Motor neuron (in vitro differentiated cells): Measurements from ENCODE around the gene SEZ6L2. TPM values are rescaled to one million over a fixed set of nuclear protein-coding genes. Genes with fewer than 3 reads are reported as not detected.
"Not testable (repeated sequence)": the region's sequence is repeated elsewhere in the genome, so short reads cannot be mapped to it uniquely, and the experiment has no call there.

Experiments used
- ATAC-seq, 8 experiments: fragments of 200-7000 bp; cut with Tn5 transposase; replicated peaks in 6 of 8; 2 replicates each; pipeline ENCODE4 v1.8.0; 2021; ENCODE audit warnings: mild to moderate bottlenecking in 8 of 8, moderate library complexity in 8 of 8
- H3K27ac ChIP-seq, 2 donors: fragments of 250-450 bp; sonication (Bioruptor Pico); 2 replicates each; pipeline ENCODE4 v1.9.0; 2021; ENCODE audit warnings: antibody characterized with exemption in 2 of 2, mild to moderate bottlenecking in 2 of 2, moderate library complexity in 1 of 2
- H3K4me1 ChIP-seq, 2 donors: fragments of 250-450 bp; sonication (Bioruptor Pico); replicated peaks in 1 of 2; 2 replicates each; pipeline ENCODE4 v1.6.1; 2021; ENCODE audit warnings: antibody characterized with exemption in 2 of 2, mild to moderate bottlenecking in 2 of 2, moderate library complexity in 1 of 2
- H3K4me3 ChIP-seq, 5 donors: fragments of 250-450 bp; sonication (Bioruptor Pico); 2 replicates each; pipeline ENCODE4 v1.9.0; 2021; ENCODE audit warnings: antibody characterized with exemption in 5 of 5, mild to moderate bottlenecking in 5 of 5, moderate library complexity in 4 of 5
- WGBS, 10 experiments: fragments of 450-650 bp; shearing (Covaris generic); methylation state at CpG; one replicate each; pipeline ENCODE4 v1.0.0; 2022; 5-methylcytosine and 5-hydroxymethylcytosine counted together
- in situ Hi-C, 9 experiments: fragments of 400-800 bp; cut with MboI; loops; one replicate each; pipeline ENCODE4 v1.15.0; 2021; ENCODE audit warnings: low sequenced_read_pairs in 9 of 9, low pct_unique_long_range_greater_than_20kb in 2 of 9; ENCODE audit not compliant: unreplicated experiment in 9 of 9
- total RNA-seq, 8 experiments: library from RNA; unstranded; fragments of 300-600 nt; gene quantifications; 2 replicates each; pipeline versions ENCODE4 v1.2.3 to v1.2.4, GENCODE V29; 2022

Gene SEZ6L2
- 10 to 100 TPM; 20.4 to 95.6 (median 70.1) TPM for total RNA-seq

DNA sequence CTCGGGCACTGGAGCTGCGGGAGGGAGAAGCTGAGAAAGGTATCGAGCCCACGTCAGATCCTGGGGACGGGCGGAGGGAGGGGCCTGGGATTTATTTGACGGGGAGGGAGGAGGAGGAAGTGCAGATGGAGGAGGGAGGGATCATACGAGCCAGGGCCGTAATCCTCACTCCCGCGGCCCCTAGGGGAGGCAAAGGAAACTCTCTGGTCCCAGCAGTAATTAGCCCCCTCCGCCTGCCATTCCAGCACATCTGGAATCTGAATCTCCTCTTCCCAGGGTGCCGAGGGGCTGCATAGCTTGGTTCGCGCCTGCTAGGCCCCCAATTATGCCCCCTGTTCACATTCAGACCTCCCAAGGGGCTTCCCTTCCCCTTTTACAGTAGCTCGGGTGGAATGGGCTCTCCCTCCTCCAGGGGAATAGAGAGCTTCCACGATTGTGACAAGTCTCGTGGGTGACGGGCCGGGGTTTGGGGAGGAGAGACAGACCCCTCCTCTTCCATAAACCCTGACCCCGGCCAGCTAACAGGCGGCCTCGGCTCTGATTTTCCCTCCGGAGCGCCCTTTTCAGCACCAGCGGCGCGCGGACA is at the start of gene SEZ6L2:
SEZ6L2 (minus strand) TSS at position 35 of the 586 bp plus-strand sequence. CDS start 531 bp downstream, outside the sequence.
- H3K4me1 ChIP-seq, result peaks cover 22 to 23% of the 10 kb centered on the region in 2 donors
- H3K4me3 ChIP-seq, result peak within 1 kb of the TSS; percentile 39 to 65 (median 46)
- H3K27ac ChIP-seq, result peak within 1 kb of the TSS; percentile 86 to 88
- in situ Hi-C loops, result loop anchor here in 1 of 9 experiments (25.0 kb wide), 1 partner anchor 87 kb away; the partner anchor contains the start of genes MAZ, MVP, PAGR1 and PRRT2
- ATAC-seq, result peak; percentile 65 to 83 (median 74)
- WGBS, 10 experiments, result 0% methylated on average over 2 to 5 of the region's 29 CpGs; no CpG with 5 or more reads in 6 of the 10 experiments

DNA sequence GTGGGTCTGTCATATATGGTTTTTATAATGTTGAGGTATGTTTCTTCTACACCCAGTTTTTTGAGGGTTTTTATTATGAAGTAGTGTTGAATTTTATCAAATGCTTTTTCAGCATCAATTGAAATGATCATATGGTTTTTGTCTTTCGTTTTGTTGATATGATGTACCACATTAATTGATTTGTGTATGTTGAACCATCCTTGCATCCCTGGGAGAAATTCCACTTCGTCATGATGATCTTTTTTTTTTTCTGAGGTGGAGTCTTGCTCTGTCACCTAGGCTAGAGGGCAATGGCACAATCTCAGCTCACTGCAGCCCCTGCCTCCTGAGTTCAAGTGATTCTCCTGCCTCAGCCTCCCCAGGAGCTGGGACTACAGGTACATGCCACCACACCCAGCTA is 48.5 kb upstream of the SEZ6L2 start:
- ATAC-seq, result no peak
- in situ Hi-C loops, result no loop called here
- H3K4me1 ChIP-seq, result no peaks in the 10 kb centered on the region
- no peak overlapping the region for H3K4me3 ChIP-seq
- no peak overlapping the region for H3K27ac ChIP-seq
- WGBS, 10 experiments, result 0 to 94% (median 51%) methylated on average over 1 to 2 of the region's 2 CpGs; no CpG with 5 or more reads in 4 of the 10 experiments

DNA sequence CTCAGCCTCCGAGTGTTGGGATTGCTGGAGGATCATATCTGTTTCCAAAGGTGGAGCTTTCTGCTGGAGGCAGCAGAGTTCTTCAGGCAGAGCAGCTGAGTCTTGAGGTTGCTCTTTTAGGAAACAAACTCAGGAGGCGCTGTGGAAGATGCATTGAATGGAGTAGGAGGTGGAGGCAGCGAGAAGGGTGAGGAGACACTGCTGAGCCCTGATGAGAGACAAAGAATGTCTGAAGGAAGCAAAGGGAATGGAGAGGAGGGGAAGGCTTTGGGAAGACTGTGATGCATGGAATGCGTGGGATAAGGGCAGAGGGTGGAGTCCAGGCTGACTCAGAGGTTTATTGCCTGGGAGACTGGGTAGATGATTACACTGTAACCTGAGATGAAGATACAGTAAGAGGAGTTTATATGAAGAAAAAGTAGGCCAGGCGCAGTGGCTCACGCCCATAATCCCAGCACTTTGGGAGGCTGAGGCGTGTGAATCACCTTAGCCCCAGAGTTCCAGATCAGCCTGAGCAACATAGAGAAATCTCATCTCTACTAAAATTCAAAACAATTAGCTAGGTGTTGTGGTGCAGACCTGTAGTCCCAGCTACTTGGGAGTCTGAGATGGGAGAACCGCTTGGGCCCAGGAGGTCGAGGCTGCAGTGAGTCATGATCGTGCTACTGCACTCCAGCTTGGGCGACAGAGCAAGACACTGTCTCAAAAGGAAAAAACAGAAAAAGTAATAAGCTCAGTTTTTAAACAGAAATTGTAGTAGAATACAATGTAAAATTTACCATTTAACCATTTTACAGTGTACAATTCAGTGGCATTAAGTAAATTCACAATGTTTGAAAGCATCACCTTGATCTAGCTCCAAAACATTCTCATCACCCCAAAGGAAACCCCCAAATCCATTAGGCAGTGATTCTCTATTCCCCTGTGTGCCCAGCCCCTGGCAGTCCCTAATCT is 44.8 kb upstream of the SEZ6L2 start:
- Histone ChIP-seq H3K27ac (no peak overlapping the region), H3K4me1 (peaks cover 0 to 3% of the 10 kb centered on the region in 2 donors), H3K4me3 (no peak overlapping the region)
- in situ Hi-C loops, result no loop called here
- peak; percentile 63 to 100 (median 90) for ATAC-seq
- WGBS, 10 experiments, result 11 to 92% (median 51%) methylated on average over 1 to 10 of the region's 11 CpGs; no CpG with 5 or more reads in 1 of the 10 experiments

DNA sequence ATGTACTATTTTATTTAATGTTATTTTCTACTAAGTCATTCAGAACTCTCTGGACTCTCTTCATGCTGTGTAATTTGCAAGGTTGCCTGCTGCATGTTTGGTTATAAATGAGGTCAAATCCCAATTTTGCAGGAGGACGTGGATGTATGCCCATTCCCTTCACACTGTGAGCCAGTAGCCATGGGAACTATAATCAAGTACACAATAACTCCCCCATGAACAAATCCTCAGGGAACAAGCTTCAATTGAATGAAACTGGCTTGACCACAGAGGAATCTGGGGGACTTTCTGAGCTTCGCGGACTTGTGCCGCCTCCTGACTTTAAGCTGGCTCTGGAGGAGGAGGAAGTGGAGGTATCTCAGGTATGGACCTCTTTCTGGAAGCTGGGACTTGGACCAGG is 41.3 kb upstream of the SEZ6L2 start:
- 0 to 79% (median 33%) methylated on average over 1 to 3 of the region's 4 CpGs; no CpG with 5 or more reads in 6 of the 10 experiments for WGBS, 10 experiments
- in situ Hi-C loops, result no loop called here
- H3K4me3 ChIP-seq, result no peak overlapping the region
- no peak overlapping the region for H3K27ac ChIP-seq
- no peak for ATAC-seq
- H3K4me1 ChIP-seq, result peaks cover 0 to 3% of the 10 kb centered on the region in 2 donors

DNA sequence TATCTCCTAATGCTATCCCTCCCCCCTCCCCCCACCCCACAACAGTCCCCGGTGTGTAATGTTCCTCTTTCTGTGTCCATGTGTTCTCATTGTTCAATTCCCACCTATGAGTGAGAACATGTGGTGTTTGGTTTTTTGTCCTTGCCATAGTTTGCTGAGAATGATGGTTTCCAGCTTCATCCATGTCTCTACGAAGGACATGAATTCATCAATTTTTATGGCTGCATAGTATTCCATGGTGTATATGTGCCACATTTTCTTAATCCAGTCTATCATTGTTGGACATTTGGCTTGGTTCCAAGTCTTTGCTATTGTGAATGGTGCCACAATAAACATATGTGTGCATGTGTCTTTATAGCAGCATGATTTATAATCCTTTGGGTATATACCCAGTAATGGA is 32.4 kb upstream of the SEZ6L2 start:
- not testable (repeated sequence) for ATAC-seq, H3K4me3 ChIP-seq, H3K27ac ChIP-seq
- H3K4me1 ChIP-seq, result peaks cover 11 to 14% of the 10 kb centered on the region in 2 donors
- WGBS, 10 experiments, result no CpG with 5 or more reads among the region's 2 CpGs
- in situ Hi-C loops, result loop anchor here in 1 of 9 experiments (10.0 kb wide), 1 partner anchor 57 kb away; no protein-coding TSS in a partner anchor

DNA sequence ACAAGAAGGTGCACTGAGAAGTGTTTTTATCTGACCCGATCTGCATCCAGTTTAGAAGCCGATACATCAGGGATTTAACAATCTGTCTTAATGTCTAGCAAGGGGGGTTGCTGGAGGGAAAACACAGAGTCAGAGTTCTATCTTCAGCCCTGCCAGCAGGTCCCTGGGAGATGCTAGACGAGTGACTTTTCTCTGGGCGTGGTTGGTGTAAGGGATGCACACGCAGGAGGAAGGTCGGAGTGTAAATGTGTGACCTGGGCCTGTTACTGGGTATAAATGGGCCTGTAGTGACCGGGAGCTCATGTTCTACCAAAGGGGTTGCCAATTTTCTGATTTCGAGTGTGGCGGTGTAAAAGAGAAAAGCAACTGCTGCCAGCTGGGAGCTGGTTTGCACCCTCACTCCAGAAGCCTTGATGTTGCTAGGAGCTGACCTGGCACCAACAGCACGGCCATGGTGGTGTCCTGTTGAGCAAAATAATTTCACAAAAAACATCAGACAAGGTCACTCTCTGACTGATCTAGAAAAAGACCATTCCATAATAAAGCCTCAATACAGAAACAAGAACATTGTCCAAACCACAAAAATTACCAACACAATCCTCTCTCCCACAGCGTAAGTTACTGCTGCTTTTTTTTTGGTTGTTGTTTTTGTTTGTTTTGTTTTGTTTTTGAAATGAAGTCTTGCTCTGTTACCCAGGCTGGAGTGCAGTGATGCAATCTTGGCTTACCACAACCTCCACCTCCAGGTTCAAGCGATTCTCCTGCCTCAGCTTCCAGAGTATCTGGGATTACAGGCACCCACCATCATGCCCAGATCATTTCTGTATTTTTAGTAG is 27.9 kb upstream of the SEZ6L2 start:
- ATAC-seq, result no peak
- H3K4me1 ChIP-seq, result peaks cover 17 to 21% of the 10 kb centered on the region in 2 donors
- WGBS, 10 experiments, result 34 to 90% (median 53%) methylated on average over 1 to 10 of the region's 12 CpGs
- in situ Hi-C loops, result no loop called here
- H3K27ac ChIP-seq, result peak overlapping the region; percentile 74 to 80
- H3K4me3 ChIP-seq, result peak overlapping the region; percentile 63 to 92 (median 74)

DNA sequence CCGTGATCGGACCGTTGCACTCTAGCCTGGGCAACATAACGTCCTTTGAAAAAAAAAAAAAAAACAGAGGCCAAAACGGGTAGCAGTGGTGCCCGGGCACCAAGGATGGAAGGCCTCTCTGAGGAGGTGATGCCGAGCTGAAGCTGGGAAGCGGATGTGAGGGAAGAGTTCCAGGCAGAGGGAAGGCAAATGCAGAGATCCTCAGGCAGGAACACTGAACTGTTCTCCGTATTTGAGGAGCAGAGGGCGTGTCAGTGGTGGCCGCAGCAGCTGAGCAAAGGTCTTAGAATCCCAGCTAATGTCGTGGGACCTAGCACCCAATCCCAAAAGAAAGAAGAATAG is 27.3 kb upstream of the SEZ6L2 start:
- peaks cover 17 to 21% of the 10 kb centered on the region in 2 donors for H3K4me1 ChIP-seq
- peak overlapping the region; percentile 74 to 80 for H3K27ac ChIP-seq
- WGBS, 10 experiments, result 0 to 13% (median 4%) methylated on average over 1 to 8 of the region's 12 CpGs; no CpG with 5 or more reads in 3 of the 10 experiments
- ATAC-seq, result peak; percentile 11 to 31 (median 24)
- in situ Hi-C loops, result no loop called here
- H3K4me3 ChIP-seq, result peak overlapping the region; percentile 63 to 92 (median 74)

DNA sequence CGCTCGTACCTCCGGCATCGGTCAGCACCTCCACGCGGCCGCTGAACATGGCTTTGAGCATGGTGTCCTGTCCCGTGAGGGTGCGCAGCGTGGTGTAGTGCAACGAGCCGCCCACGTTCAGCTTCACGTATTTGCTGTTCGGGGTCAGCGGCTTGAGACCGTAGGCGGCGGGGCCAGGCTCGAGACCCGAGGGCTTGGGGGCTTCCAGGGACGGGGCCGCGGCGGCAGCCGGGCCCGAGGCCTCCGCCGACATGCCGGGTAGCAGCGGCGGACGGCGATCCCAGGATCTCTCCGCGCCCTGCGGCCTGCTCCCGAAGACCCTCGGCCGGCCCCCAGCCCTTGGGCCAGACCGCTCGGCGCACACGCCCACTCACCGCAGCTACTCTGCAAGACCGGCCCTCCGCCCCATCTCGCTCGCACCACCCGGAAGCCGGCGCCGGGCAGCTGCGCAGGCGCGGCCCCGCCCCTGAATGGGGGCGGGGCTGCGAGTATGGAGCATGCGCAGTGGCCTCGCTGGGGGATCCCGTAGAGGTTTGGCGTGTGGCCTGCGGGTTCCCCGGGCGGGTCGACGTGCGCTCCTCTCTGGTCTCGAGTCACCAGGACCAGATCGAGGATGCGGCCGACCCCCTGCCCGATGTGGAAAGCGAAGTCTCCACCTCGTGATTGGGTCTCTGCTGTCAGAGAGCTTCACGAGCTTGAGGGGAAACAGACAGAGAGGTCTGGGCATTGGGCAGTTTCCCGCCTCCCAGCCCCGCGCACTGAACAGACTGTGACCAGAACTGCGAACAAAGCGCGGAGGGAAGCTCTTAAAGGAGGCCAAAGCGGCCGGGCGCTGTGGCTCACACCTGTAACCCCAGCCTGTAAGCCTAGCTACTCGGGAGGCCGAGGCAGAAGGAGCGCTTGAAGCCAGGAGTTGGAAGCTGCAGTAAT is 26.7 kb upstream of the SEZ6L2 start, which contains the start of gene KCTD13:
KCTD13 (minus strand) TSS at position 446 of the 930 bp plus-strand sequence; CDS start at position 253, 193 bp downstream.
- ATAC-seq, result peak; percentile 87 to 95 (median 94)
- peak within 1 kb of the TSS; percentile 63 to 92 (median 74) for H3K4me3 ChIP-seq
- peaks cover 17 to 23% of the 10 kb centered on the region in 2 donors for H3K4me1 ChIP-seq
- peak within 1 kb of the TSS; percentile 74 to 80 for H3K27ac ChIP-seq
- WGBS, 10 experiments, result 0 to 27% (median 4%) methylated on average over 2 to 21 of the region's 89 CpGs; no CpG with 5 or more reads in 6 of the 10 experiments
- in situ Hi-C loops, result no loop called here

DNA sequence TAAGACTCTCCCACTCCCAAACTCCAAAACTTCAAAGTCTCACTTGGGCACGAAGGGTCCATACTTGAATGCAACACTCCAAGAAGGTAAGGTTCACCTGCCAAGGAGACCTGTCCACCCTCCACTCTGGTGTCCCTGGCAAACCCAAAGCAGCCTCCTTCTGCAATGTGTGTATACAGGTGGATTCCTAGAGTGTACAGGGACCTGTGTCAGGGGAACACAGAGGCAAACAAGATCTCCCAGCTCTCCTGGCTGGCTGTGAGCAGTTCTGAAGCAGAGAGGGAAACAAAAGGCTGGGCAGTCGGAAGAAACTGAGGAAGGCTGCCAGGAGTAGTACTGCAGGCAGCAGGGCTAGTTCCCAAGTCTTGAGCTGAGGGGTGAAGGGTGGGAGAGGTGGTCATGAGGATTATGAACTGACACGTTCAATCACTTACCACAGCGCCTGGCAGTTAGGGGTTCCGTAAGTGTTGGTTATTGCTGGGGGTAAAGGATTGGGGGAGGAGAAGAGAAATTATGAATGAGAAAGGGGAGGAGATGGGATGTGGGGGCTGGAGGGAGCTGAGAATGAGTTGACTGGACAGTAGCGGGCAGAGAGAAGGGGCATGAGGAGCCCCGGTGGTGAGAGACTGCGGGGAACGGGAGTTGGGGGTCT is 25.9 kb upstream of the SEZ6L2 start:
- 0 to 20% (median 11%) methylated on average over 1 to 4 of the region's 9 CpGs; no CpG with 5 or more reads in 3 of the 10 experiments for WGBS, 10 experiments
- H3K27ac ChIP-seq, result peak overlapping the region in 1 of 2 donors; percentile 66
- peak overlapping the region; percentile 63 to 92 (median 74) for H3K4me3 ChIP-seq
- peaks cover 17 to 24% of the 10 kb centered on the region in 2 donors for H3K4me1 ChIP-seq
- no peak for ATAC-seq
- in situ Hi-C loops, result no loop called here

DNA sequence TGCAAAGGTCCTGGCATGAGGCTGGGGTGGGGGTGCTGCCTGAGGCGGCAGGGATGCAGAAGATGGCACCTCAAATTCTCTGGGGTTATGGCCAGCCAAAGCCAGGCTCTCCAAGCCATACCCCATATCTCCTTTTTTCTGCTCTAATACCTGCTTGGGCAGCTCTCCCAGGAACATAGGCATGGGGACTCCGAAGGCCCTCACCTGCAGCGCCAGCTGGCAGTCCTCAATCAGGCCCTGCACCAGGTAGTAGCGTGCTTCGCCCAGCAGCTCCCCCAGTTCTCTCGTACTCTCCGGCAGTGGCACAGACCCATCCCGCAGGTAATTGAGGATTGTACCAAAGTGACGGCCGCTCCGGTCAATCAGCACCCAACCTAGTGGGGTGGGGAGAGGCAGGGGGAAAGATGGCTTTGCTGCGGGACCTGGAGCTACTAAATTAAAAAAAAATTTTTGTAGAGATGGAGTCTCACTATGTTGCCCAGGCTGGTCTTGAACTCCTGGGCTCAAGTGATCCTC is 23.7 kb upstream of the SEZ6L2 start:
- Histone ChIP-seq H3K27ac (no peak overlapping the region), H3K4me3 (no peak overlapping the region), H3K4me1 (peaks cover 16 to 21% of the 10 kb centered on the region in 2 donors)
- in situ Hi-C loops, result loop anchor here in 1 of 9 experiments (25.0 kb wide), 1 partner anchor 111 kb away; the partner anchor contains the start of genes MAZ, MVP, PAGR1 and PRRT2
- no peak for ATAC-seq
- WGBS, 10 experiments, result 97 to 100% (median 100%) methylated on average over 2 to 8 of the region's 12 CpGs; no CpG with 5 or more reads in 5 of the 10 experiments

DNA sequence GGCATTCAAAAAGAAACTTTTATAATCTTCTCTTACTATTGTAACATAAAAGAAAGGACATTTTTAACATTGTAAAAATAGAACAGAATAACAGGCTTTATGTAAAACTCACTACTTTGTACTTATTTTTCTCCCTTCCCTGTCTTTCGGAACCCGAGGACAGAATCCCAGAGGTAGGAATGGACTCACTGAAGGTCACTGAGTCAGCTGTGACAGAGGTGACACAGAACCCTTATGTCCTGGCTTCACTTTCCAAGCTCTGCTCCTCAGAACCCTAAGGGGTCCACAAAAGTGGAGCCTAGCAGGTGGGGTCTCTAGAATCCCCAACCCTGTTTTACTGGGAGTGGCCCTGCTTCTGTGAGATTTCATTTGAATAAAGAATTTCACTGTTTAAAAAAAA is 23.0 kb upstream of the SEZ6L2 start:
- WGBS, 10 experiments, result 62 to 100% (median 92%) methylated on average over 1 to 2 of the region's 2 CpGs; no CpG with 5 or more reads in 5 of the 10 experiments
- Histone ChIP-seq H3K27ac (no peak overlapping the region), H3K4me3 (no peak overlapping the region)

More for the DNA sequence above, 23.0 kb upstream of the SEZ6L2 start:
- in situ Hi-C loops, result loop anchor here in 1 of 9 experiments (25.0 kb wide), 1 partner anchor 110 kb away; the partner anchor contains the start of genes MAZ, MVP, PAGR1 and PRRT2
- ATAC-seq, result no peak
- H3K4me1 ChIP-seq, result peaks cover 9 to 14% of the 10 kb centered on the region in 2 donors
